GM06990 (cell line): ENCODE results near the gene KCNG2.

Experiments used
- DNase-seq: peaks from one replicate; pipeline ENCODE4 v3.0.0-alpha.2; 2011; ENCODE audit not compliant: insufficient read length; ENCODE audit errors: extremely low read depth
- H3K27me3 ChIP-seq: replicated peaks from 2 replicates; pipeline ENCODE4 v1.6.0; 2011; ENCODE audit warnings: low read length; ENCODE audit not compliant: control insufficient read depth, insufficient read depth
- H3K36me3 ChIP-seq: 2 replicates; pipeline ENCODE4 v1.5.1; 2011; ENCODE audit warnings: low read length; ENCODE audit not compliant: control insufficient read depth, insufficient read depth
- H3K4me3 ChIP-seq: replicated peaks from 2 replicates; pipeline ENCODE4 v1.5.1; 2011; ENCODE audit warnings: low read depth, mild to moderate bottlenecking, control low read depth, low read length
- TF ChIP-seq, protein P1 (sequence below): IDR thresholded peaks from 2 replicates; pipeline ENCODE4 v1.5.1; 2011; ENCODE audit warnings: low read length, control low read depth, mild to moderate bottlenecking, inconsistent platforms; ENCODE audit not compliant: insufficient read depth, poor library complexity, severe bottlenecking

Gene KCNG2

DNA sequence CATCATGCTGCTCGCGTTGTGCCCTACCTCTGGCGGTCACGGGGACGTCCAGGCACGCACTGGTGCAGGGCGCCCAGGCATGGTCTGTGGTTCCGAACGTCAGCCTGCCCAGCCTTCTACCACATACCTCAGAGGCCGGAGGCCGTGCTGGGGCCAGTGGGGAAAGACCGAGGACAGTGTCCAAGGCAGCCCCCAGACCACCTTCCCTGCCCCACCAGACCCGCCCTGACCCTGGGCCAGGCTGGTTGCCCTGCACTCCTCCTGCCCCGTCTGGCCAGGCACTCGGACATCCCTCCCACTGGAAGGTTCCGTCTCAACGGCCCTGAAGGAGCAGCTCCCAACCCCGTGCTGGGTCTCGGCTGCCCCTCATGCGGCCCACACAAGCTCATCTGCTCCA, 120.9 kb downstream of the KCNG2 start:
- DNase-seq = no peak
- no peak overlapping the region for H3K4me3 ChIP-seq
- H3K27me3 ChIP-seq = no peaks in the 10 kb centered on the region
- TF ChIP-seq, protein P1, sequence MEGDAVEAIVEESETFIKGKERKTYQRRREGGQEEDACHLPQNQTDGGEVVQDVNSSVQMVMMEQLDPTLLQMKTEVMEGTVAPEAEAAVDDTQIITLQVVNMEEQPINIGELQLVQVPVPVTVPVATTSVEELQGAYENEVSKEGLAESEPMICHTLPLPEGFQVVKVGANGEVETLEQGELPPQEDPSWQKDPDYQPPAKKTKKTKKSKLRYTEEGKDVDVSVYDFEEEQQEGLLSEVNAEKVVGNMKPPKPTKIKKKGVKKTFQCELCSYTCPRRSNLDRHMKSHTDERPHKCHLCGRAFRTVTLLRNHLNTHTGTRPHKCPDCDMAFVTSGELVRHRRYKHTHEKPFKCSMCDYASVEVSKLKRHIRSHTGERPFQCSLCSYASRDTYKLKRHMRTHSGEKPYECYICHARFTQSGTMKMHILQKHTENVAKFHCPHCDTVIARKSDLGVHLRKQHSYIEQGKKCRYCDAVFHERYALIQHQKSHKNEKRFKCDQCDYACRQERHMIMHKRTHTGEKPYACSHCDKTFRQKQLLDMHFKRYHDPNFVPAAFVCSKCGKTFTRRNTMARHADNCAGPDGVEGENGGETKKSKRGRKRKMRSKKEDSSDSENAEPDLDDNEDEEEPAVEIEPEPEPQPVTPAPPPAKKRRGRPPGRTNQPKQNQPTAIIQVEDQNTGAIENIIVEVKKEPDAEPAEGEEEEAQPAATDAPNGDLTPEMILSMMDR = no peak
- peaks cover 14% of the 10 kb centered on the region for H3K36me3 ChIP-seq

DNA sequence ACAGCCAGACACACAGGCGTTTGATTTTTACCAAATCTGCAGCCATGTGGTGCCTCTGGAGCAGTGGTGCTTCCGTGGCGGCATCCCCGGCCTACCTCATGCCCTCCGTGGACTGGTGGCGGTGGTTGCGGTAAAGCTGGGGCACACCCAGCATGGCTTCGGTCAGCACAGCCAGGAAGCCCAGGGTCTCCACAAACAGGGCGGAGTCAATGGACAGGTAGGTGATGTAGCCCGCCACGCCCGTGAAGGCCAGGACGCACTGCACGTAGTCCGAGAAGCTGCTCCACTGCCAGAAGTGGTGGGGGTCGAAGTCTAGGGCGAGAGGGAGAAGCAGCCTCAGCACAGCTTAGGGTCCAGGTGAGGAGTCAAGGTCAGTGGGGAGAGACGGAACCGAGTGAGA, 121.4 kb downstream of the KCNG2 start:
- peaks cover 16% of the 10 kb centered on the region for H3K36me3 ChIP-seq
- TF ChIP-seq, protein P1 = no peak
- H3K27me3 ChIP-seq = no peaks in the 10 kb centered on the region
- no peak for DNase-seq
- H3K4me3 ChIP-seq = no peak overlapping the region

DNA sequence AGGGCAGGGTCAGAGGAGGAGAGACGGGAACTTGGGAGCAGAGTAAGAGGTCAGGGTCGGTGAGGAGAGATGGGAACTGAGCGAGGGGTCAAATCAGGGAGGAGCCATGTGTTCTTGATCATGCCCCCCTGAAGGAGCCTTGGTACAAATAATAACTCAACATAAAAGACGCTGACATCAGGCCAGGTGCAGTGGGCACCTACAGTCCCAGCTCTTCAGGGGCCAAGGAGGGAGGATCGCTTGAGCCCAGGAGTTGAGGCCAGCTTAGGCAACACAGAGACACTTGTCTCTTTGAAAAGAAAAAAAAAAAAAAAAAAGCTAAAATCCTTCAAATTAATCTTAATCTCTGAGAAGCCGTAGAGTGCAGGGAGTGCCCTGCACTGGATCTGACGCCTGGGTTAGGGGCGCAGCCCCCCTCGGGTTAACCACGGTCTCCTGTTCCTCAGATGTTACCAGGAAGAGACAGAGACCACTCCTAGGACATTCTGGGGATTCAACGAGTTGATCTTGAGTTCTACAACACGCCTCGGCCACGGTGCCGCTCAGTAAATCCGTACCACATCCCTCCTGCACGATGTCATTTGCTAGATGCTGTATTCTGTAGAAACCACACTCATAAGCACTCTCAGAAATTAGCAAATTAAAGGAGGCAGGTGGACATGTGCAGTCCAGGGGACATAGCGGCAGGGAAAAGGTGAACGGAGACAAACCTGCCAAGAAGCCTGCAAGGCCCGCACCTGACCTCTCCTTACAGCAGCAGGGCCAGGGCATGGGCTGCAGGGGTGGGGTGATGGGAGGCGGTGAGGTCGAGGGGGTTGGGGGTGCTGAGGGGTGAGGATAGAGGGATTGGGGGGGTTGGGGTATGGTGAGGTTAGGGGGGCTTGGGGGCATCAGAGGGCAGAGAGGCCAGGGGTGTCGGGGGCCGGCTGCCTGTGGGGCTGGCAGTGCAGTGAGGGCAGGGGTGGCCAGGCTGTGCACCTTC, 124.5 kb downstream of the KCNG2 start:
- Histone ChIP-seq H3K27me3 (no peaks in the 10 kb centered on the region), H3K4me3 (no peak overlapping the region), H3K36me3 (peaks cover 17% of the 10 kb centered on the region)
- no peak for DNase-seq
- TF ChIP-seq, protein P1 = no peak

DNA sequence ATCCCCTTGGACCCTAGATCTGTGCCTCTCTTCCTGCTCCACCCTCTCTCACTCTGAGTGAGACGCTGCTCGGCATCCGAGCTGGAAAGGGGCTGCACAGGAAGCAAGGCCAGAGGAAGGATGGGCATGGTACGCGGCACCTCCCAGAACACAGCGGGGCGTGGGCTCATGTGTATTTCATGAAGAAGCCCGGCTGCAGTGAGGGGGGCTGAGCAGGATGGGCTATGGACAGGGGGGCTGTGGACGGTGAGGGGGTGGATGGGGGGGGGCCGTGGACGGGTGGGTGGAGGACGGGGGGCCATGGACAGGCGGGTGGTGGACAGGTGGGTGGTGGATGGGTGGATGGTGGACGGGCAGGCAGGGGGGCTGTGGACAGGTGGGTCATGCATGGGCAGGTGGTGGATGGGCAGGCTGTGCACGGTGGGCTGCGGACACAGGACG, 125.3 kb downstream of the KCNG2 start:
- TF ChIP-seq, protein P1 = no peak
- no peaks in the 10 kb centered on the region for H3K27me3 ChIP-seq
- H3K4me3 ChIP-seq = no peak overlapping the region
- no peak for DNase-seq
- peaks cover 17% of the 10 kb centered on the region for H3K36me3 ChIP-seq

DNA sequence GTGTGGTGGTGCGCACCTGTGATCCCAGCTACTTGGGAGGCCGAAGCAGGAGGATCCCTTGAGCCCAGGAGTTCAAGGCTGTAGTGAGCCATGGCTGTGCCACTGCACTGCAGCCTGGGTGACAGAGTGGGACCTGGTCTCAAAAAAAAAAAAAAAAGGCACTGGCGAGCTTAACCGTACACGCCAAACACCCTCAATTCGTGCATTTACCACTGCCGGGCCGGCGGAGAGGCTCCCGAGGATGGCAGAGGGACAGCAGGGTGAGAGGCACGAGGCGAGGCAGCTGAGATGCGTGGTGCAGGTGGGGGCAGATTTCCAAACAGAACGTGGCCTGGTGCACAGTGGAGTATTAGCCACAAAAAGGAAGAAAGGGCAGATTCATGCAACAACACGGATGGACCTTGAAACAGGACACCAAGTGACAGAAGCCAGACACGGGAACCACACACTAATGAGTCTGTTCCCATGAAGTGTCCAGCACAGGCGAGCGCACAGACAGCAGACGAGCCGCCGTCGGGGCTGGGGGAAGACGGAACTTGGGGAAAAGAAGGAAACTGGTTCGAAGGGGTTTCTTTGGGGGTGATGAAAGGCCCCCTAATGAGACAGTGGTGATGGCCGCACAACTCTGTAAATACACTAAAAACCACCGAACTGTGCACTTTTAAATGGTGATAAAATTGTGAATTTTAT, 126.3 kb downstream of the KCNG2 start:
- TF ChIP-seq, protein P1 = no peak
- peaks cover 21% of the 10 kb centered on the region for H3K36me3 ChIP-seq
- H3K27me3 ChIP-seq = no peaks in the 10 kb centered on the region
- H3K4me3 ChIP-seq = no peak overlapping the region
- no peak for DNase-seq
